ENCODE results near the gene TCF7L1. TPM values are rescaled to one million over a fixed set of nuclear protein-coding genes. Genes with fewer than 3 reads are reported as not detected.

TCF7L1 gene
- total RNA-seq, 4 donors from 2014 or later, result 1.1 to 3.9 (median 2.8) TPM

GRCh38 chr2:85257359-85257969 lies 124.3 kb downstream of the TCF7L1 start:
- H3K4me1 ChIP-seq, result peaks cover 43 to 48% of the 10 kb centered on the region in 2 donors
- intact Hi-C loops (cut with DNase I; ENCODE audit: low total_unique reads), result no loop called here
- TF ChIP-seq CTCF (IDR thresholded peaks at IDR 0.05 in 4 of 5, conservative IDR thresholded peaks at IDR 0.05 in 1 of 5), result no peak
- no peaks in the 10 kb centered on the region for H3K36me3 ChIP-seq
- no peaks in the 10 kb centered on the region for H3K9me3 ChIP-seq
- DNase-seq, result no peak
- H3K27me3 ChIP-seq, result no peaks in the 10 kb centered on the region
- peak; percentile 15 to 40 for ATAC-seq
- H3K4me3 ChIP-seq, result no peak overlapping the region
- in situ Hi-C loops (cut with MboI; ENCODE audit: low sequenced_read_pairs in 4 of 4), result loop anchor here in 1 of 4 donors (25.0 kb wide), 1 partner anchor 345 kb away; the partner anchor contains the start of gene TMSB10
- H3K27ac ChIP-seq, result peak overlapping the region; percentile 46 to 74 (median 53)

- no peak for TF ChIP-seq CTCF (IDR thresholded peaks at IDR 0.05 in 4 of 5, conservative IDR thresholded peaks at IDR 0.05 in 1 of 5)
- TF ChIP-seq POLR2A (IDR thresholded peaks at IDR 0.05), result no peak
- H3K4me1 ChIP-seq, result peaks cover 43 to 48% of the 10 kb centered on the region in 2 donors
- peak overlapping the region; percentile 46 to 74 (median 53) for H3K27ac ChIP-seq
- H3K36me3 ChIP-seq, result no peaks in the 10 kb centered on the region
- H3K9me3 ChIP-seq, result no peaks in the 10 kb centered on the region
- DNase-seq, result no peak
- H3K27me3 ChIP-seq, result no peaks in the 10 kb centered on the region
- no peak for ATAC-seq
- intact Hi-C loops (cut with DNase I; ENCODE audit: low total_unique reads) (no loop called here), in situ Hi-C loops (cut with MboI; ENCODE audit: low sequenced_read_pairs in 4 of 4) (loop anchor here in 1 of 4 donors (25.0 kb wide), 1 partner anchor 346 kb away; the partner anchor contains the start of gene TMSB10)
- H3K4me3 ChIP-seq, result no peak overlapping the region
These were observed 124.9 kb downstream of the TCF7L1 start for GRCh38 chr2:85257970-85258605.

GRCh38 chr2:85259101-85259590 lies 126.0 kb downstream of the TCF7L1 start:
- Histone ChIP-seq H3K36me3 (no peaks in the 10 kb centered on the region), H3K4me1 (peaks cover 43 to 46% of the 10 kb centered on the region in 2 donors), H3K27me3 (no peaks in the 10 kb centered on the region), H3K9me3 (no peaks in the 10 kb centered on the region), H3K4me3 (no peak overlapping the region), H3K27ac (peak overlapping the region; percentile 46 to 74 (median 53))
- TF ChIP-seq POLR2A (IDR thresholded peaks at IDR 0.05) (no peak), CTCF (IDR thresholded peaks at IDR 0.05 in 4 of 5, conservative IDR thresholded peaks at IDR 0.05 in 1 of 5) (no peak)
- DNase-seq (no peak), ATAC-seq (peak in 1 of 2 donors; percentile 18)
- intact Hi-C loops (cut with DNase I; ENCODE audit: low total_unique reads), result no loop called here
- in situ Hi-C loops (cut with MboI; ENCODE audit: low sequenced_read_pairs in 4 of 4), result loop anchor here in 1 of 4 donors (25.0 kb wide), 1 partner anchor 347 kb away; the partner anchor contains the start of gene TMSB10

- no peak for DNase-seq
- Histone ChIP-seq H3K27ac (peak overlapping the region; percentile 46 to 74 (median 53)), H3K36me3 (no peaks in the 10 kb centered on the region), H3K27me3 (no peaks in the 10 kb centered on the region), H3K4me3 (no peak overlapping the region), H3K4me1 (peaks cover 40 to 44% of the 10 kb centered on the region in 2 donors), H3K9me3 (no peaks in the 10 kb centered on the region)
- in situ Hi-C loops (cut with MboI; ENCODE audit: low sequenced_read_pairs in 4 of 4) (loop anchor here in 1 of 4 donors (25.0 kb wide), 1 partner anchor 348 kb away; the partner anchor contains the start of gene TMSB10), intact Hi-C loops (cut with DNase I; ENCODE audit: low total_unique reads) (no loop called here)
- ATAC-seq, result no peak
- TF ChIP-seq POLR2A (IDR thresholded peaks at IDR 0.05) (no peak), CTCF (IDR thresholded peaks at IDR 0.05 in 4 of 5, conservative IDR thresholded peaks at IDR 0.05 in 1 of 5) (no peak)
These were observed 126.7 kb downstream of the TCF7L1 start for GRCh38 chr2:85259879-85260278.
